NB4 (cell line): Measurements from ENCODE around the gene USP3.
"Not testable (repeated sequence)": the region's sequence is repeated elsewhere in the genome, so short reads cannot be mapped to it uniquely, and the experiment has no call there.

Experiments used
- DNase-seq: peaks from one replicate; pipeline ENCODE4 v3.0.0; 2010; ENCODE audit warnings: low read depth
- H3K4me3 ChIP-seq: one replicate; pipeline ENCODE4 v1.5.1; 2011; ENCODE audit warnings: mild to moderate bottlenecking, low read depth, low read length, moderate library complexity
- MAX ChIP-seq: IDR thresholded peaks from 2 replicates; pipeline ENCODE4 v1.6.1; 2011; ENCODE audit warnings: low read depth, low read length
- MYC ChIP-seq: IDR thresholded peaks from 2 replicates; pipeline ENCODE4 v1.6.1; 2011; ENCODE audit warnings: low read depth, low read length
- POLR2A ChIP-seq: IDR thresholded peaks from 2 replicates; pipeline ENCODE4 v1.6.1; 2011; ENCODE audit warnings: mild to moderate bottlenecking; ENCODE audit not compliant: insufficient read length; ENCODE audit errors: extremely low read depth
- TF ChIP-seq, protein P1 (sequence below): IDR thresholded peaks from one replicate; pipeline ENCODE4 v1.5.1; 2012; ENCODE audit warnings: low read depth, low read length

The USP3 gene

DNA sequence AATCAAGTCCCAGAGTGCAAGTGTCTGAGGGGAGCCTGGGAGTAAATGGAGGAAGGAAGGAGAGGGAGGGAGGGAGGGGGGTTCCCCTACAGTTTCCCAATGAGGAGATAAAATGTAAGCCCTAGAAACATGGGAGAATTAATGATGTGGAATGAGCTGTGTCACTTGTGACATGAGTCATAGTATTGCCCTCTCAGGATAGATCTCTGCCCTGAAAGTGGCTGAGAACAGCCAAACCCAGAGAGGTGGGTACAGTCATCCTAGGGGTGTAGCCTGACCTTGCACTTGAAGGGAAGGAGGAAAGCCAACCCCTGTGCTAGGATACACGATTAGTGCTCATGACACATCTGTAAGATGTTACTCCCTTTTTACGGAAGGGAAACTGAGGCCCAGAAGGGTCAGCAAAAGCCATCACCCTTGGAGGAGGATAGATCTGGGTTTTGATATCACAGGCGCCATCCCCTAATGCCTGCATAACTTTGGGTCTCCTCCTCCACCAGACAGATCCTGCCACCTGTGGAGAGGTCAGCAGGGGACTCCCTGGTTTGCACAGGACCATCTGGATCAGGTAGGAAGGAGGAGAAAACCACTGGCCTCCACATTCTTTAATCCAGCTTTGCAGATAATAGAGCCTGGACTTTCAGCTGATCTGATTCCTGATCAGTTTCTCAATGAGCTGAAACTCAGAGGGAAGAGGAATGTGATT lies 23.1 kb upstream of the USP3 start:
- DNase-seq: no peak
- no peak overlapping the region for H3K4me3 ChIP-seq
- TF ChIP-seq MYC (no peak), POLR2A (no peak), MAX (no peak)
- TF ChIP-seq, protein P1, sequence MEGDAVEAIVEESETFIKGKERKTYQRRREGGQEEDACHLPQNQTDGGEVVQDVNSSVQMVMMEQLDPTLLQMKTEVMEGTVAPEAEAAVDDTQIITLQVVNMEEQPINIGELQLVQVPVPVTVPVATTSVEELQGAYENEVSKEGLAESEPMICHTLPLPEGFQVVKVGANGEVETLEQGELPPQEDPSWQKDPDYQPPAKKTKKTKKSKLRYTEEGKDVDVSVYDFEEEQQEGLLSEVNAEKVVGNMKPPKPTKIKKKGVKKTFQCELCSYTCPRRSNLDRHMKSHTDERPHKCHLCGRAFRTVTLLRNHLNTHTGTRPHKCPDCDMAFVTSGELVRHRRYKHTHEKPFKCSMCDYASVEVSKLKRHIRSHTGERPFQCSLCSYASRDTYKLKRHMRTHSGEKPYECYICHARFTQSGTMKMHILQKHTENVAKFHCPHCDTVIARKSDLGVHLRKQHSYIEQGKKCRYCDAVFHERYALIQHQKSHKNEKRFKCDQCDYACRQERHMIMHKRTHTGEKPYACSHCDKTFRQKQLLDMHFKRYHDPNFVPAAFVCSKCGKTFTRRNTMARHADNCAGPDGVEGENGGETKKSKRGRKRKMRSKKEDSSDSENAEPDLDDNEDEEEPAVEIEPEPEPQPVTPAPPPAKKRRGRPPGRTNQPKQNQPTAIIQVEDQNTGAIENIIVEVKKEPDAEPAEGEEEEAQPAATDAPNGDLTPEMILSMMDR: no peak

DNA sequence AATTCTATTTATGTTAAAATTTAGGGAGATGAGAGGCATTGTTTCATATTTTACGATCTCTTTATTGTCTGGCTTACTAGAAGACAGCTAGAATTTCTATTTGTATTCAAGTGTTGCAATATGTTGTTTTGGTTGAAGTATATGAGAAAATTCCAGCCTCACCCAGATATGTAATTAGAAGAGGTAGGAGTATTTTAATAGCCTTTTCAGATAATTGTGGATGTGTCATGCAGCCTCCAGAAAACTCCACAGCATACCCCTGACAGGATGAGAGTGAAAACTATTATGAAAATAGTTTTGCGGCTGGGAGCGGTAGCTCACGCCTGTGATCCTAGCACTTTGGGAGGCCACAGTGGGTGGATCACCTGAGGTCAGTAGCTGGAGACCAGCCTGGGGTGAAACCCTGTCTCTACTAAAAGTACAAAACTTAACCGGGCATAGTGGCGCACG lies 21.5 kb upstream of the USP3 start:
- H3K4me3 ChIP-seq: no peak overlapping the region
- no peak for TF ChIP-seq POLR2A
- TF ChIP-seq, protein P1: no peak
- no peak for TF ChIP-seq MAX
- TF ChIP-seq MYC: no peak
- no peak for DNase-seq

DNA sequence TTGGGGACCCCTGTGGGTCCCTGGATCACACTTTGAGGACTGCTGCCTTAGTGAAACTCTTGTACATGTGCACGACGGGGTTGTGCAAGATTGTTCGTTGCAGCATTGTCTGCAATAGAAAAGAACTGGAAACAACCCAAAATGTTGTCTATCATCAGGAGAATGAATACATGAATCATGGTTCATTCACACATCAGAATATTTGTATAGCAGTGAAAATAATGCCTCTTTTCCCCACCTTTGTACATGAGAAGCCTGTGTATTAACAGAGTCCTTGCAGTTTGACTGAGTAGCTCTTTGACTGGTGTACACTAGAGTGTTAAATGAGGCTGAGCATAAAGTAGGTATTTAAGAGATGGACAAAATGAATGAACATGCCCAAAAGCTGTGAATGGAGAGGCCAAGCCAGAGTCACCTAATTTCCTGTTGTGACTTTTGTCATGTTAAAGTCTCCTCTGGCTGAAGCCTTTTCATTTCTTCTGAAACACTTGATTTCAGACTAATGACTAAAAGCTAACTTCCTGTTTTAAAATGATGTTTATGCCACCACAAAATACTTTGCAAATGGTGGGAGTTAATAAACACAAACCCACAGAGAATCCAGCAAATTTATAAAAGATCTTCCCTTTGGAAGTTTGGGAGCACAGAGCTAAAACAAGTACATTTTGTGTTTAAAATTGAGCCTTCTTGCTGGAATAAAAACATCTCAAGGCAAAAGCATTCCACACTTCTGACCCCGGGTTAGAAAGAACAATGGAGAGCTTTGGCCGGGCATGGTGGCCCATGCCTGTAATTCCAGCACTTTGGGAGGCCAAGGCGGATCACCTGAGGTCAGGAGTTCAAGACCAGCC lies 20.6 kb upstream of the USP3 start:
- H3K4me3 ChIP-seq: no peak overlapping the region
- TF ChIP-seq MYC: 0 out of 2 replicates have a peak, but pooled peaks have one; percentile 23
- TF ChIP-seq, protein P1: no peak
- DNase-seq: peak; percentile 35

DNA sequence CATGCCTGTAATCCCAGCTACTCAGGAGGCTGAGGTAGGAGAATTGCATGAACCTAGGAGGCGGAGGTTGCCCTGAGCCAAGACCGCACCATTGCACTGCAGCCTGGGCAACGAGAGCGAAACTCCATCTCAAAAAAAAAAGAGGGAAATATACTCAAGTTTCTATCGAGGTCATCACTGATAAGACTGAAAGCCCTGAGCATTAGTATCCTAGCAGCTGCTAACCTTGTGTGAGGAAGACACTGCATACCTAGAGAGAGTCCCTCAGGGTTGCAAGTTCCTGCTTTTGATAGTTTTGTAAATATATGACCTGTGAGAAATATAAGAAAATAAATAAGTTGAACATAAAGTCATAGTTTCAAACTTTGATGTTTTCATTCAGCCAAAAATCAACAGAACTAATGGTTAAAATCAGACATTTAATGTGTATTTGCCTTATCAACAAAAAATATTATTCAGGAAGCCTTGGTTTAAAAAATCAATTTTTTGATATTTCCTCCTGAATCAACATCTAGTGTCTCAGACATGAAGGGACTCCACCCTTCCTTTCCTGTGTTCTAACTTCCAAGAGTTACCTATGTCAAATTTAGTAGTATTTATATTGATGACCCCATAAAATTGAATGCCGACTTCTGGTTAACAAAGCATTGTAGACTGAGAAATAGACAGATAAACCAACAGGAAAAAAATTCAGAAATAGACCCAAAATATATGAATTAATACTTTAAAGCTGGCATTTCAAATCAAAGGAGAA lies 19.8 kb upstream of the USP3 start:
- no peak overlapping the region for H3K4me3 ChIP-seq
- no peak for DNase-seq
- TF ChIP-seq MAX (no peak), MYC (no peak), POLR2A (no peak)
- TF ChIP-seq, protein P1: no peak

DNA sequence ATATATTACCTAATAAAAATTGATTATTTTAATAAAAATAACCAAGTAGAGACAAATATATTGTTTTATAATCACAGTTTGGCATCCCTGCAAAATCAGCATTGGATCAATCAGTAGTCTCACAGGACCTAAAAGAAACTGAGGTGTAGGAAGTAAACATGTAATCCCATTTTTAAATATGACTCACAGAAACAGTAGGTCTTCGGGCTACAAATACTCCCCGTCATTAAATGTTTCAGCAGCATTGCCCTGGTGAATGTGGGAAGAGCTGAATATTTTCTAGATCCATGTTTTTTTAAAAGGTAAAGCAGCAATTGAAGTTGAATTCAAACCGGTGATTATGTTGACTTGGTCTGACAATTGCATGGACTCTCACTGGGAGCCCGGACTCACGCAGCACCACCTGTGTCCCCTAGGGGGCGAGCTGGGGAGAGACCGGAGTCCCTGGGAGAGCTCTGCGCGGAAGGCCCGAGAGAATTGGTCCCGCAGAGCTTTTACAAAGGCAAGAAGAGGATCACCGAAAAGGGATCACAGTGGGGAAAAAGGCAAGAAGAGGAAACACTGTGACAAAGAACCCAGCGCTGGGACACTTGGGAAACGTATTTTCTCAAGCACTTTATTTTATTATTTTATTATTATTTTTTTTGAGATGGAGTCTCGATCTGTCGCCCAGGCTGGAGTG lies 17.2 kb upstream of the USP3 start:
- TF ChIP-seq, protein P1: peak; percentile 94
- TF ChIP-seq MAX (peak; percentile 59; the same call in 1 of the 2 replicates), MYC (peak; percentile 62), POLR2A (no peak)
- no peak overlapping the region for H3K4me3 ChIP-seq

GRCh38 chr15:63487758-63488397 lies 16.5 kb upstream of the USP3 start:
- peak; percentile 72 for DNase-seq
- H3K4me3 ChIP-seq: not testable (repeated sequence)

More for the DNA sequence above, 17.2 kb upstream of the USP3 start:
- DNase-seq: peak; percentile 86
